CD4-positive, alpha-beta T cell (primary cell): ENCODE results near the gene NUB1. TPM values are rescaled to one million over a fixed set of nuclear protein-coding genes. Genes with fewer than 3 reads are reported as not detected.

ENCODE experiments used
- ATAC-seq: fragments of 200-7000 bp; cut with Tn5 transposase; one replicate; pipeline ENCODE4 v1.10.0; 2022; ENCODE audit warnings: mild to moderate bottlenecking; ENCODE audit not compliant: poor library complexity
- CTCF ChIA-PET: fragments of 350-600 bp; sonication (Branson Sonifier 250); formaldehyde crosslinking; loops from one replicate; lab custom pipeline; 2021; ENCODE audit warnings: antibody characterized with exemption, inconsistent platforms; lab: Charles Lee
- POLR2A ChIA-PET: fragments of 350-600 bp; sonication (Branson Sonifier 250); formaldehyde crosslinking; loops from one replicate; lab custom pipeline; 2021; ENCODE audit warnings: antibody characterized with exemption, inconsistent platforms; lab: Charles Lee
- DNase-seq, 14 experiments: peaks; one replicate each; pipeline ENCODE4 v3.0.0-alpha.2; 2013 to 2020; ENCODE audit warnings: mixed read lengths in 2 of 14
- H3K27ac ChIP-seq, 2 donors: one replicate each; pipeline versions ENCODE4 v1.5.1 to v1.7.0; 2013; ENCODE audit warnings: low read length in 2 of 2, low read depth in 1 of 2, mild to moderate bottlenecking in 1 of 2
- H3K27me3 ChIP-seq, 2 experiments: 1 replicate in 1 of 2; 2 replicates in 1 of 2; pipeline versions ENCODE4 v1.6.1 to v1.7.0; 2013; ENCODE audit warnings: low read length in 2 of 2, control low read depth in 1 of 2, mild to moderate bottlenecking in 1 of 2, moderate library complexity in 1 of 2; ENCODE audit not compliant: insufficient read depth in 2 of 2, control insufficient read depth in 1 of 2
- H3K36me3 ChIP-seq: one replicate; pipeline ENCODE4 v1.6.1; 2013; ENCODE audit warnings: low read length, control low read depth; ENCODE audit not compliant: insufficient read depth
- H3K4me1 ChIP-seq: one replicate; pipeline ENCODE4 v1.6.1; 2013; ENCODE audit warnings: low read length, control low read depth; ENCODE audit not compliant: insufficient read depth
- H3K4me3 ChIP-seq: one replicate; pipeline ENCODE4 v1.5.1; 2013; ENCODE audit warnings: mild to moderate bottlenecking, low read length, moderate library complexity
- H3K9me3 ChIP-seq, 2 experiments: 1 replicate in 1 of 2; 2 replicates in 1 of 2; pipeline versions ENCODE4 v1.6.1 to v1.7.0; 2013; ENCODE audit warnings: low read length in 2 of 2, mild to moderate bottlenecking in 2 of 2, control low read depth in 1 of 2, moderate library complexity in 1 of 2; ENCODE audit not compliant: control insufficient read depth in 1 of 2, insufficient read depth in 1 of 2
- H3K27ac Mint-ChIP-seq: one replicate; pipeline ENCODE4 v1.8.0; 2020; ENCODE audit warnings: mixed read lengths
- H3K27me3 Mint-ChIP-seq: one replicate; pipeline ENCODE4 v1.8.0; 2021; ENCODE audit warnings: mixed read lengths
- H3K36me3 Mint-ChIP-seq: one replicate; pipeline ENCODE4 v1.8.0; 2021; ENCODE audit warnings: low read depth, mixed read lengths
- H3K4me1 Mint-ChIP-seq: one replicate; pipeline ENCODE4 v1.8.0; 2021; ENCODE audit warnings: low read depth, mixed read lengths
- H3K4me3 Mint-ChIP-seq: one replicate; pipeline ENCODE4 v1.8.0; 2020; ENCODE audit warnings: mild to moderate bottlenecking, mixed read lengths
- H3K9me3 Mint-ChIP-seq: one replicate; pipeline ENCODE4 v1.8.0; 2020; ENCODE audit warnings: mixed read lengths
- intact Hi-C, 2 experiments: fragments of 100-400 bp; cut with DNase I in 1 of 2; cut with micrococcal nuclease in 1 of 2; formaldehyde crosslinking; loops; one replicate each; pipeline versions ENCODE4 v1.15.1 to v1.9.0; 2023 to 2025; cut with DNase I, micrococcal nuclease
- total RNA-seq, 174 experiments: library from RNA in 2 of 174; stranded (reverse) in 2 of 174; gene quantifications; one replicate each; pipeline ENCODE4 v1.2.3 and lab custom pipeline; 2021 to 2026
- TF ChIP-seq, protein P1 (sequence below): fragments of 200-600 bp; IDR thresholded peaks from one replicate; pipeline ENCODE4 v1.8.0; 2022; ENCODE audit warnings: antibody characterized with exemption, mild to moderate bottlenecking

NUB1 gene
- total RNA-seq, 2 experiments from 2014 or later: 86.0 to 90.4 TPM

- Mint-ChIP-seq H3K27me3 (no peaks in the 10 kb centered on the region), H3K27ac (no peak overlapping the region), H3K4me1 (peaks cover 6% of the 10 kb centered on the region), H3K36me3 (peaks cover 62% of the 10 kb centered on the region), H3K4me3 (no peak overlapping the region), H3K9me3 (no peaks in the 10 kb centered on the region)
- Histone ChIP-seq H3K27me3 (no peaks in the 10 kb centered on the region), H3K27ac (no peak overlapping the region), H3K4me1 (peaks cover 8% of the 10 kb centered on the region), H3K36me3 (peaks cover 47% of the 10 kb centered on the region), H3K9me3 (no peaks in the 10 kb centered on the region), H3K4me3 (no peak overlapping the region)
- intact Hi-C loops: loop anchor here in 1 of 2 experiments (2.0 to 5.0 kb wide), 4 partner anchors 41 to 392 kb away; no protein-coding TSS in a partner anchor
- ATAC-seq (no peak), DNase-seq (no peak)
- ChIA-PET POLR2A (interaction anchor here (1.1 to 3.2 kb wide), 3 partner anchors 14 to 83 kb away, joined by 3 to 33 read pairs (median 3); partner anchors contain the start of gene WDR86), CTCF (interaction anchor here (1.4 to 3.9 kb wide), 4 partner anchors 14 to 82 kb away, joined by 3 to 20 read pairs (median 10); no protein-coding TSS in a partner anchor)
- TF ChIP-seq, protein P1, sequence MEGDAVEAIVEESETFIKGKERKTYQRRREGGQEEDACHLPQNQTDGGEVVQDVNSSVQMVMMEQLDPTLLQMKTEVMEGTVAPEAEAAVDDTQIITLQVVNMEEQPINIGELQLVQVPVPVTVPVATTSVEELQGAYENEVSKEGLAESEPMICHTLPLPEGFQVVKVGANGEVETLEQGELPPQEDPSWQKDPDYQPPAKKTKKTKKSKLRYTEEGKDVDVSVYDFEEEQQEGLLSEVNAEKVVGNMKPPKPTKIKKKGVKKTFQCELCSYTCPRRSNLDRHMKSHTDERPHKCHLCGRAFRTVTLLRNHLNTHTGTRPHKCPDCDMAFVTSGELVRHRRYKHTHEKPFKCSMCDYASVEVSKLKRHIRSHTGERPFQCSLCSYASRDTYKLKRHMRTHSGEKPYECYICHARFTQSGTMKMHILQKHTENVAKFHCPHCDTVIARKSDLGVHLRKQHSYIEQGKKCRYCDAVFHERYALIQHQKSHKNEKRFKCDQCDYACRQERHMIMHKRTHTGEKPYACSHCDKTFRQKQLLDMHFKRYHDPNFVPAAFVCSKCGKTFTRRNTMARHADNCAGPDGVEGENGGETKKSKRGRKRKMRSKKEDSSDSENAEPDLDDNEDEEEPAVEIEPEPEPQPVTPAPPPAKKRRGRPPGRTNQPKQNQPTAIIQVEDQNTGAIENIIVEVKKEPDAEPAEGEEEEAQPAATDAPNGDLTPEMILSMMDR: no peak
Observed at GRCh38 chr7:151366166-151366879, 24.7 kb downstream of the NUB1 start.

DNA sequence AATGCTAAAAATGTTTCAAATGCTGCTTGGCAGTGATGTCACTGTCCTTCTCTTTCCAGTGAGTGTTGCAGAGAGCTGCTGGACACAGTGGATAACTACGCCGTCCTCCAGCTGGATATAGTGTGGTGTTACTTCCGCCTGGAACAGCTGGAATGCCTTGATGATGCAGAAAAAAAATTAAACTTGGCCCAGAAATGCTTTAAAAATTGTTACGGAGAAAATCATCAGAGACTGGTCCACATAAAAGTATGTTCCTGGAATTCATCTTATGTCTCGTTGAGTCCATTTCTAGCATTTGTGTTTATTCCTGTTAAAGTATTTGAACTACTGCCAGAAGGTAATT is 25.2 kb downstream of the NUB1 start:
- H3K9me3 Mint-ChIP-seq: no peaks in the 10 kb centered on the region
- POLR2A ChIA-PET: interaction anchor here (1.1 to 3.2 kb wide), 3 partner anchors 14 to 82 kb away, joined by 3 to 33 read pairs (median 3); partner anchors contain the start of gene WDR86
- peaks cover 8% of the 10 kb centered on the region for H3K4me1 ChIP-seq
- intact Hi-C loops: loop anchor here in 1 of 2 experiments (2.0 to 5.0 kb wide), 4 partner anchors 40 to 392 kb away; no protein-coding TSS in a partner anchor
- no peaks in the 10 kb centered on the region for H3K27me3 Mint-ChIP-seq
- H3K9me3 ChIP-seq: no peaks in the 10 kb centered on the region
- ATAC-seq: no peak
- no peak overlapping the region for H3K4me3 ChIP-seq
- DNase-seq: no peak
- peaks cover 6% of the 10 kb centered on the region for H3K4me1 Mint-ChIP-seq
- no peak overlapping the region for H3K27ac ChIP-seq
- CTCF ChIA-PET: interaction anchor here (1.4 to 3.9 kb wide), 4 partner anchors 14 to 82 kb away, joined by 3 to 20 read pairs (median 10); no protein-coding TSS in a partner anchor
- peaks cover 61% of the 10 kb centered on the region for H3K36me3 Mint-ChIP-seq
- no peak overlapping the region for H3K4me3 Mint-ChIP-seq
- H3K27ac Mint-ChIP-seq: no peak overlapping the region
- TF ChIP-seq, protein P1: no peak
- H3K36me3 ChIP-seq: peaks cover 47% of the 10 kb centered on the region
- H3K27me3 ChIP-seq: no peaks in the 10 kb centered on the region

- H3K36me3 Mint-ChIP-seq: peaks cover 61% of the 10 kb centered on the region
- intact Hi-C loops: loop anchor here in 1 of 2 experiments (2.0 to 5.0 kb wide), 4 partner anchors 40 to 392 kb away; no protein-coding TSS in a partner anchor
- H3K27me3 Mint-ChIP-seq: no peaks in the 10 kb centered on the region
- DNase-seq (no peak), ATAC-seq (no peak)
- H3K9me3 Mint-ChIP-seq: no peaks in the 10 kb centered on the region
- POLR2A ChIA-PET: interaction anchor here (1.1 to 3.2 kb wide), 2 partner anchors 43 to 82 kb away, joined by 3 to 33 read pairs; partner anchors contain the start of gene WDR86
- Histone ChIP-seq H3K4me3 (no peak overlapping the region), H3K27ac (no peak overlapping the region), H3K4me1 (peaks cover 8% of the 10 kb centered on the region), H3K9me3 (no peaks in the 10 kb centered on the region), H3K27me3 (no peaks in the 10 kb centered on the region), H3K36me3 (peaks cover 46% of the 10 kb centered on the region)
- no peak overlapping the region for H3K27ac Mint-ChIP-seq
- H3K4me3 Mint-ChIP-seq: no peak overlapping the region
- CTCF ChIA-PET: interaction anchor here (2.0 to 3.9 kb wide), 3 partner anchors 17 to 81 kb away, joined by 6 to 20 read pairs (median 14); no protein-coding TSS in a partner anchor
- TF ChIP-seq, protein P1: no peak
- H3K4me1 Mint-ChIP-seq: peaks cover 6% of the 10 kb centered on the region
Observed at GRCh38 chr7:151367284-151367683, 25.7 kb downstream of the NUB1 start.
